IMR-90 (cell line): ENCODE measurements around the gene ZNF3. TPM values are rescaled to one million over a fixed set of nuclear protein-coding genes. Genes with fewer than 3 reads are reported as not detected.

Experiments
- ATAC-seq: fragments of 200-7000 bp; cut with Tn5 transposase; 2 replicates; pipeline ENCODE4 v1.9.1; 2020; ENCODE audit warnings: low read depth, mild to moderate bottlenecking, moderate library complexity
- BruUV-seq: library from RNA; stranded (reverse); fragments of 400-500 nt; replicated peaks from 2 replicates; lab custom pipeline; 2021; lab: Mats Ljungman, UMichigan
- CTCF ChIA-PET: fragments of 300-600 bp; formaldehyde crosslinking; extraction: SDS; loops from one replicate; lab custom pipeline; 2021; ENCODE audit warnings: antibody characterized with exemption; lab: Yijun Ruan, JAX
- POLR2A ChIA-PET: fragments of 300-600 bp; sonication (Branson Sonifier 250); formaldehyde crosslinking; loops from one replicate; lab custom pipeline; 2022; ENCODE audit warnings: antibody characterized with exemption; ENCODE audit not compliant: unreplicated experiment; lab: Charles Lee
- DNase-seq: peaks from one replicate; pipeline ENCODE4 v3.0.0; 2013
- H2AFZ ChIP-seq: replicated peaks from 2 replicates; pipeline ENCODE3; 2013; ENCODE audit warnings: low read length, mild to moderate bottlenecking; ENCODE audit not compliant: poor library complexity
- H2AK5ac ChIP-seq: 2 replicates; pipeline ENCODE4 v1.6.1; 2013; ENCODE audit warnings: low read depth, low read length, inconsistent platforms
- H2AK9ac ChIP-seq: replicated peaks from 2 replicates; pipeline ENCODE3; 2013; ENCODE audit warnings: mild to moderate bottlenecking, low read depth, low read length, moderate library complexity; ENCODE audit not compliant: poor library complexity
- H2BK120ac ChIP-seq: 2 replicates; pipeline ENCODE4 v1.6.1; 2013; ENCODE audit warnings: low read depth, low read length, inconsistent platforms
- H2BK15ac ChIP-seq: 3 replicates; pipeline ENCODE4 v1.6.1; 2013; ENCODE audit warnings: low read depth, low read length, inconsistent platforms
- H2BK20ac ChIP-seq: 2 replicates; pipeline ENCODE4 v1.6.1; 2013; ENCODE audit warnings: low read depth, mild to moderate bottlenecking, inconsistent platforms, low read length, moderate library complexity
- H2BK5ac ChIP-seq: 2 replicates; pipeline ENCODE4 v1.6.1; 2013; ENCODE audit warnings: mild to moderate bottlenecking, low read depth, low read length, inconsistent platforms; ENCODE audit not compliant: poor library complexity, severe bottlenecking
- H3K14ac ChIP-seq: replicated peaks from 2 replicates; pipeline ENCODE4 v1.6.1; 2013; ENCODE audit warnings: low read depth, low read length, inconsistent platforms
- H3K18ac ChIP-seq: 2 replicates; pipeline ENCODE4 v1.6.1; 2013; ENCODE audit warnings: low read depth, low read length, control low read depth
- H3K23ac ChIP-seq: 2 replicates; pipeline ENCODE4 v1.6.1; 2013; ENCODE audit warnings: low read depth, low read length, inconsistent platforms
- H3K27ac ChIP-seq: 2 replicates; pipeline ENCODE4 v1.5.1; 2013; ENCODE audit warnings: mild to moderate bottlenecking, control low read depth, low read length; ENCODE audit not compliant: insufficient read depth
- H3K27me3 ChIP-seq: 2 replicates; pipeline ENCODE4 v1.6.1; 2013; ENCODE audit warnings: low read length; ENCODE audit not compliant: control insufficient read depth, insufficient read depth
- H3K36me3 ChIP-seq: 2 replicates; pipeline ENCODE4 v1.6.1; 2013; ENCODE audit warnings: low read length, mixed read lengths; ENCODE audit not compliant: control insufficient read depth, insufficient read depth
- H3K4ac ChIP-seq: 2 replicates; pipeline ENCODE4 v1.6.1; 2013; ENCODE audit warnings: low read depth, low read length, inconsistent platforms
- H3K4me1 ChIP-seq: 2 replicates; pipeline ENCODE4 v1.6.1; 2013; ENCODE audit warnings: low read length, mixed read lengths; ENCODE audit not compliant: control insufficient read depth, insufficient read depth
- H3K4me2 ChIP-seq: 2 replicates; pipeline ENCODE4 v1.6.1; 2013; ENCODE audit warnings: low read depth, mild to moderate bottlenecking, control low read depth, low read length, moderate library complexity
- H3K4me3 ChIP-seq: 2 replicates; pipeline ENCODE4 v1.5.1; 2013; ENCODE audit warnings: low read depth, mild to moderate bottlenecking, control low read depth, low read length, moderate library complexity; ENCODE audit not compliant: insufficient read depth
- H3K56ac ChIP-seq: 2 replicates; pipeline ENCODE4 v1.6.1; 2013; ENCODE audit warnings: low read length, inconsistent platforms; ENCODE audit not compliant: insufficient read depth; ENCODE audit errors: extremely low read depth
- H3K79me1 ChIP-seq, 2 experiments: 2 replicates each; pipeline ENCODE4 v1.6.1; 2013; ENCODE audit warnings: low read length in 2 of 2, inconsistent platforms in 1 of 2, low read depth in 1 of 2
- H3K9ac ChIP-seq: 2 replicates; pipeline ENCODE4 v1.6.1; 2013; ENCODE audit warnings: low read depth, low read length, control low read depth
- H3K9me1 ChIP-seq: 2 replicates; pipeline ENCODE4 v1.6.1; 2013; ENCODE audit warnings: low read length, inconsistent platforms; ENCODE audit not compliant: insufficient read depth
- H3K9me3 ChIP-seq: 2 replicates; pipeline ENCODE4 v1.6.1; 2013; ENCODE audit warnings: low read length; ENCODE audit not compliant: control insufficient read depth, insufficient read depth
- H4K20me1 ChIP-seq: 2 replicates; pipeline ENCODE4 v1.6.1; 2013; ENCODE audit warnings: low read length, inconsistent platforms; ENCODE audit not compliant: insufficient read depth
- H4K5ac ChIP-seq: 2 replicates; pipeline ENCODE4 v1.6.1; 2013; ENCODE audit warnings: mild to moderate bottlenecking, low read depth, low read length, control low read depth
- H4K8ac ChIP-seq, 2 experiments: 2 replicates each; pipeline ENCODE4 v1.6.1; 2013; ENCODE audit warnings: low read depth in 2 of 2, low read length in 2 of 2, control low read depth in 1 of 2, inconsistent platforms in 1 of 2
- H4K91ac ChIP-seq: 2 replicates; pipeline ENCODE4 v1.6.1; 2013; ENCODE audit warnings: low read depth, low read length, inconsistent platforms; ENCODE audit not compliant: insufficient read depth
- BHLHE40 ChIP-seq: fragments of 150-350 bp; IDR thresholded peaks from 2 replicates; pipeline ENCODE4 v1.6.1; 2016; ENCODE audit warnings: mild to moderate bottlenecking, low read depth, low read length
- CEBPB ChIP-seq: IDR thresholded peaks from 2 replicates; pipeline ENCODE4 v1.6.1; 2012; ENCODE audit warnings: low read depth, low read length, improper control_type of control experiment
- CHD1 ChIP-seq: IDR thresholded peaks from 2 replicates; pipeline ENCODE4 v1.6.1; 2012; ENCODE audit warnings: low read depth, low read length, improper control_type of control experiment
- FOS ChIP-seq: fragments of 150-350 bp; IDR thresholded peaks from 2 replicates; pipeline ENCODE4 v1.6.1; 2016; ENCODE audit warnings: low read depth, low read length
- MAFK ChIP-seq: IDR thresholded peaks from 2 replicates; pipeline ENCODE4 v1.6.1; 2012; ENCODE audit warnings: low read depth, low read length, improper control_type of control experiment
- MAZ ChIP-seq: IDR thresholded peaks from 2 replicates; pipeline ENCODE4 v1.6.1; 2012; ENCODE audit warnings: low read depth, mild to moderate bottlenecking, low read length, improper control_type of control experiment, moderate library complexity, borderline replicate concordance
- MXI1 ChIP-seq: IDR thresholded peaks from 2 replicates; pipeline ENCODE4 v1.6.1; 2012; ENCODE audit warnings: low read depth, mild to moderate bottlenecking, low read length, moderate library complexity, borderline replicate concordance
- NFE2L2 ChIP-seq: fragments of 150-350 bp; IDR thresholded peaks from 2 replicates; pipeline ENCODE4 v1.6.1; 2016; ENCODE audit warnings: low read depth, mild to moderate bottlenecking, low read length
- POLR2A ChIP-seq: IDR thresholded peaks from 2 replicates; pipeline ENCODE4 v1.6.1; 2012; ENCODE audit warnings: mild to moderate bottlenecking, low read depth, low read length
- RAD21 ChIP-seq: IDR thresholded peaks from 2 replicates; pipeline ENCODE4 v1.6.1; 2012; ENCODE audit warnings: low read length, improper control_type of control experiment
- RCOR1 ChIP-seq: IDR thresholded peaks from 2 replicates; pipeline ENCODE4 v1.6.1; 2012; ENCODE audit warnings: mild to moderate bottlenecking, low read length, improper control_type of control experiment; ENCODE audit not compliant: insufficient replicate concordance
- RFX5 ChIP-seq: IDR thresholded peaks from 2 replicates; pipeline ENCODE4 v1.8.0; 2012; ENCODE audit warnings: low read depth, mild to moderate bottlenecking, low read length, moderate library complexity
- SMC3 ChIP-seq: fragments of 150-350 bp; IDR thresholded peaks from 2 replicates; pipeline ENCODE4 v1.6.1; 2016; ENCODE audit warnings: low read depth, mild to moderate bottlenecking, antibody characterized with exemption, low read length, moderate library complexity
- WGBS, 2 experiments: methylation state at CpG; one replicate each; pipeline versions ENCODE4 v1.1.5 to v1.1.7; 2013; ENCODE audit warnings: missing lambda C conversion rate in 2 of 2; ENCODE audit not compliant: insufficient read length in 1 of 2; ENCODE audit errors: extremely low coverage in 2 of 2; 5-methylcytosine and 5-hydroxymethylcytosine counted together
- dilution Hi-C: fragments of 300-500 bp; cut with HindIII; formaldehyde crosslinking; loops from one replicate; pipeline ENCODE4 v1.14.3; 2018; ENCODE audit warnings: low sequenced_read_pairs; ENCODE audit not compliant: unreplicated experiment
- in situ Hi-C: fragments of 300-500 bp; cut with MboI; formaldehyde crosslinking; loops from 3 replicates; pipeline ENCODE4 v1.14.3; 2019; ENCODE audit warnings: low sequenced_read_pairs, inconsistent platforms, mixed read lengths
- intact Hi-C: fragments of 100-400 bp; cut with micrococcal nuclease; formaldehyde crosslinking; loops from 2 replicates; pipeline ENCODE4 v1.10.0; 2022
- polyA plus RNA-seq, 3 experiments: library from polyadenylated mRNA; depleted of rRNA; stranded (reverse); fragments of >200 nt; gene quantifications; 2 replicates each; pipeline ENCODE4 v1.2.3, GENCODE V29; 2012; ENCODE audit warnings: low replicate concordance in 1 of 3
- total RNA-seq: library from RNA; depleted of rRNA; stranded (reverse); fragments of >200 nt; gene quantifications from 2 replicates; pipeline ENCODE4 v1.2.3, GENCODE V29; 2012
- TF ChIP-seq, protein P1 (sequence below): conservative IDR thresholded peaks from 2 replicates; pipeline ENCODE4 v1.5.1; 2012; ENCODE audit warnings: mild to moderate bottlenecking, low read depth, low read length, improper control_type of control experiment
- TF ChIP-seq, protein P2 (sequence below): fragments of 150-350 bp; IDR thresholded peaks from 2 replicates; pipeline ENCODE4 v1.6.1; 2016; ENCODE audit warnings: low read depth, mild to moderate bottlenecking, low read length, moderate library complexity, borderline replicate concordance
- TF ChIP-seq, protein P3 (sequence below): fragments of 150-350 bp; IDR thresholded peaks from 2 replicates; pipeline ENCODE4 v1.6.1; 2017; ENCODE audit warnings: mild to moderate bottlenecking, antibody characterized with exemption, low read length, low read depth

ZNF3 gene
- total and polyA plus RNA-seq, 2 of the 4 experiments (the other 2 are of a cell fraction): 24.8 to 30.8 TPM

- Histone ChIP-seq H2BK5ac (no peak overlapping the region), H3K36me3 (peaks cover 68% of the 10 kb centered on the region)
- CTCF ChIA-PET: no interaction called here
Measured at GRCh38 chr7:100107890-100108289, 26.4 kb upstream of the ZNF3 start.

More at GRCh38 chr7:100107890-100108289, 26.4 kb upstream of the ZNF3 start:
- no peak for ATAC-seq
- H3K27ac ChIP-seq: no peak overlapping the region
- H3K27me3 ChIP-seq: no peaks in the 10 kb centered on the region
- H4K20me1 ChIP-seq: peaks cover 3% of the 10 kb centered on the region; the same call in 1 of the 2 replicates
- in situ Hi-C loops: no loop called here
- no peak overlapping the region for H3K9ac ChIP-seq
- no peak overlapping the region for H2BK120ac ChIP-seq
- no peak overlapping the region for H3K18ac ChIP-seq
- H2AFZ ChIP-seq: no peak overlapping the region
- POLR2A ChIA-PET: no interaction called here
- no peak overlapping the region for H3K56ac ChIP-seq
- H2AK9ac ChIP-seq: no peak overlapping the region
- no TSS peak for BruUV-seq
- H3K79me1 ChIP-seq: peaks cover 0 to 11% of the 10 kb centered on the region in 2 experiments; a peak in 2 of 4 replicates
- DNase-seq: no peak
- no peak overlapping the region for H4K91ac ChIP-seq
- H4K5ac ChIP-seq: no peak overlapping the region
- no peaks in the 10 kb centered on the region for H3K9me3 ChIP-seq
- dilution Hi-C loops: no loop called here
- H4K8ac ChIP-seq: no peak overlapping the region
- H2BK20ac ChIP-seq: no peak overlapping the region
- peaks cover 2% of the 10 kb centered on the region; the same call in 1 of the 2 replicates for H3K4me1 ChIP-seq
- H3K4me3 ChIP-seq: no peak overlapping the region
- H3K4ac ChIP-seq: no peak overlapping the region
- no peaks in the 10 kb centered on the region for H3K9me1 ChIP-seq
- intact Hi-C loops: no loop called here
- TF ChIP-seq MAZ (no peak), RFX5 (no peak), FOS (no peak), SMC3 (no peak), NFE2L2 (no peak), RAD21 (no peak), POLR2A (no peak), BHLHE40 (no peak), MAFK (no peak), MXI1 (no peak), CHD1 (no peak), RCOR1 (no peak), CEBPB (no peak)
- TF ChIP-seq, protein P1, sequence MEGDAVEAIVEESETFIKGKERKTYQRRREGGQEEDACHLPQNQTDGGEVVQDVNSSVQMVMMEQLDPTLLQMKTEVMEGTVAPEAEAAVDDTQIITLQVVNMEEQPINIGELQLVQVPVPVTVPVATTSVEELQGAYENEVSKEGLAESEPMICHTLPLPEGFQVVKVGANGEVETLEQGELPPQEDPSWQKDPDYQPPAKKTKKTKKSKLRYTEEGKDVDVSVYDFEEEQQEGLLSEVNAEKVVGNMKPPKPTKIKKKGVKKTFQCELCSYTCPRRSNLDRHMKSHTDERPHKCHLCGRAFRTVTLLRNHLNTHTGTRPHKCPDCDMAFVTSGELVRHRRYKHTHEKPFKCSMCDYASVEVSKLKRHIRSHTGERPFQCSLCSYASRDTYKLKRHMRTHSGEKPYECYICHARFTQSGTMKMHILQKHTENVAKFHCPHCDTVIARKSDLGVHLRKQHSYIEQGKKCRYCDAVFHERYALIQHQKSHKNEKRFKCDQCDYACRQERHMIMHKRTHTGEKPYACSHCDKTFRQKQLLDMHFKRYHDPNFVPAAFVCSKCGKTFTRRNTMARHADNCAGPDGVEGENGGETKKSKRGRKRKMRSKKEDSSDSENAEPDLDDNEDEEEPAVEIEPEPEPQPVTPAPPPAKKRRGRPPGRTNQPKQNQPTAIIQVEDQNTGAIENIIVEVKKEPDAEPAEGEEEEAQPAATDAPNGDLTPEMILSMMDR: no peak
- TF ChIP-seq, protein P2, sequence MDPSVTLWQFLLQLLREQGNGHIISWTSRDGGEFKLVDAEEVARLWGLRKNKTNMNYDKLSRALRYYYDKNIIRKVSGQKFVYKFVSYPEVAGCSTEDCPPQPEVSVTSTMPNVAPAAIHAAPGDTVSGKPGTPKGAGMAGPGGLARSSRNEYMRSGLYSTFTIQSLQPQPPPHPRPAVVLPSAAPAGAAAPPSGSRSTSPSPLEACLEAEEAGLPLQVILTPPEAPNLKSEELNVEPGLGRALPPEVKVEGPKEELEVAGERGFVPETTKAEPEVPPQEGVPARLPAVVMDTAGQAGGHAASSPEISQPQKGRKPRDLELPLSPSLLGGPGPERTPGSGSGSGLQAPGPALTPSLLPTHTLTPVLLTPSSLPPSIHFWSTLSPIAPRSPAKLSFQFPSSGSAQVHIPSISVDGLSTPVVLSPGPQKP: no peak
- TF ChIP-seq, protein P3, sequence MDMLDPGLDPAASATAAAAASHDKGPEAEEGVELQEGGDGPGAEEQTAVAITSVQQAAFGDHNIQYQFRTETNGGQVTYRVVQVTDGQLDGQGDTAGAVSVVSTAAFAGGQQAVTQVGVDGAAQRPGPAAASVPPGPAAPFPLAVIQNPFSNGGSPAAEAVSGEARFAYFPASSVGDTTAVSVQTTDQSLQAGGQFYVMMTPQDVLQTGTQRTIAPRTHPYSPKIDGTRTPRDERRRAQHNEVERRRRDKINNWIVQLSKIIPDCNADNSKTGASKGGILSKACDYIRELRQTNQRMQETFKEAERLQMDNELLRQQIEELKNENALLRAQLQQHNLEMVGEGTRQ: no peak
- no peak overlapping the region for H2AK5ac ChIP-seq
- WGBS, 2 experiments: 60% methylated on average over 3 of the region's 11 CpGs; no CpG with 5 or more reads in 1 of the 2 experiments
- H3K23ac ChIP-seq: no peak overlapping the region
- H3K4me2 ChIP-seq: no peak overlapping the region
- no peak overlapping the region for H3K14ac ChIP-seq
- no peak overlapping the region for H2BK15ac ChIP-seq
